DOHH2 (cell line): ENCODE results near the gene PLPPR3.

ENCODE experiments used
- H3F3A ChIP-seq: fragments of 200-600 bp; sonication (generic), shearing (Covaris generic); 2 replicates; pipeline ENCODE4 v1.6.0; 2016; ENCODE audit warnings: antibody characterized with exemption, mild to moderate bottlenecking; ENCODE audit not compliant: control insufficient read depth, insufficient read depth
- H3K27ac ChIP-seq: fragments of 200-600 bp; sonication (generic); 2 replicates; pipeline ENCODE4 v1.5.1; 2014; ENCODE audit warnings: low read depth, mild to moderate bottlenecking, low read length, moderate library complexity
- H3K27me3 ChIP-seq: fragments of 200-600 bp; sonication (generic); 2 replicates; pipeline ENCODE4 v1.6.1; 2014; ENCODE audit warnings: mild to moderate bottlenecking, low read length, mixed read lengths; ENCODE audit not compliant: control insufficient read depth
- H3K36me3 ChIP-seq: fragments of 200-600 bp; sonication (generic); 2 replicates; pipeline ENCODE4 v1.6.1; 2014; ENCODE audit warnings: mild to moderate bottlenecking, low read length, moderate library complexity, mixed read lengths; ENCODE audit not compliant: control insufficient read depth
- H3K4me1 ChIP-seq: fragments of 200-600 bp; sonication (generic); 2 replicates; pipeline ENCODE4 v1.6.1; 2014; ENCODE audit warnings: mild to moderate bottlenecking, low read length, mixed read lengths; ENCODE audit not compliant: control insufficient read depth
- H3K4me2 ChIP-seq: fragments of 200-600 bp; sonication (generic); 2 replicates; pipeline ENCODE4 v1.6.0; 2014; ENCODE audit warnings: mild to moderate bottlenecking, low read length, moderate library complexity
- H3K4me3 ChIP-seq: fragments of 200-600 bp; sonication (generic); 2 replicates; pipeline ENCODE4 v1.5.1; 2014; ENCODE audit warnings: mild to moderate bottlenecking, low read length, mixed read lengths
- H3K79me2 ChIP-seq: fragments of 200-600 bp; sonication (generic); 2 replicates; pipeline ENCODE4 v1.6.1; 2014; ENCODE audit warnings: mild to moderate bottlenecking, low read length, mixed read lengths; ENCODE audit not compliant: control insufficient read depth
- H3K9me2 ChIP-seq: fragments of 200-600 bp; sonication (generic); replicated peaks from 2 replicates; pipeline ENCODE4 v1.6.1; 2014; ENCODE audit warnings: mild to moderate bottlenecking, low read length, mixed read lengths; ENCODE audit not compliant: control insufficient read depth
- H3K9me3 ChIP-seq: fragments of 200-600 bp; sonication (generic); 2 replicates; pipeline ENCODE4 v1.6.1; 2014; ENCODE audit warnings: antibody characterized with exemption, low read length, mixed read lengths; ENCODE audit not compliant: control insufficient read depth, insufficient read depth
- H4K20me1 ChIP-seq: fragments of 200-600 bp; sonication (generic); 2 replicates; pipeline ENCODE4 v1.6.0; 2014; ENCODE audit warnings: low read depth, mild to moderate bottlenecking, antibody characterized with exemption, low read length, moderate library complexity; ENCODE audit not compliant: control insufficient read depth, insufficient read depth
- CTCF ChIP-seq: fragments of 200-600 bp; sonication (generic); IDR thresholded peaks from one replicate; pipeline ENCODE4 v1.5.1; 2014; ENCODE audit warnings: antibody characterized with exemption, mild to moderate bottlenecking, low read depth, low read length; ENCODE audit not compliant: poor library complexity, severe bottlenecking
- EZH2phosphoT487 ChIP-seq: fragments of 200-600 bp; sonication (generic); IDR thresholded peaks from 2 replicates; pipeline ENCODE4 v1.6.1; 2017; ENCODE audit warnings: borderline replicate concordance, mild to moderate bottlenecking, antibody characterized with exemption, low read length, moderate library complexity, mixed read lengths

Gene PLPPR3

GRCh38 chr19:827710-828321, 6.1 kb upstream of the PLPPR3 start, which contains the start of gene AZU1:
TSS of gene AZU1 (plus strand) at chr19:827837. CDS start at chr19:827847, 10 bp downstream.
- Histone ChIP-seq H4K20me1 (no peaks in the 10 kb centered on the region), H3K9me3 (no peaks in the 10 kb centered on the region), H3K27me3 (no peaks in the 10 kb centered on the region), H3K27ac (no peak within 1 kb of the TSS), H3K79me2 (no peaks in the 10 kb centered on the region), H3K4me1 (no peaks in the 10 kb centered on the region), H3K4me2 (no peak within 1 kb of the TSS), H3K4me3 (no peak within 1 kb of the TSS), H3F3A (no peaks in the 10 kb centered on the region), H3K9me2 (no peaks in the 10 kb centered on the region), H3K36me3 (no peaks in the 10 kb centered on the region)
- TF ChIP-seq EZH2phosphoT487 (no peak), CTCF (no peak)

GRCh38 chr19:827314-827709, 5.6 kb upstream of the PLPPR3 start:
- no peaks in the 10 kb centered on the region for H3K9me2 ChIP-seq
- H3K79me2 ChIP-seq: no peaks in the 10 kb centered on the region
- H3K4me1 ChIP-seq: no peaks in the 10 kb centered on the region
- TF ChIP-seq EZH2phosphoT487 (no peak), CTCF (no peak)
- no peaks in the 10 kb centered on the region for H4K20me1 ChIP-seq
- H3K4me3 ChIP-seq: no peak overlapping the region
- no peaks in the 10 kb centered on the region for H3K27me3 ChIP-seq
- no peaks in the 10 kb centered on the region for H3K36me3 ChIP-seq
- no peak overlapping the region for H3K4me2 ChIP-seq
- no peaks in the 10 kb centered on the region for H3K9me3 ChIP-seq
- H3F3A ChIP-seq: no peaks in the 10 kb centered on the region
- no peak overlapping the region for H3K27ac ChIP-seq

- no peaks in the 10 kb centered on the region for H3F3A ChIP-seq
- H3K27me3 ChIP-seq: no peaks in the 10 kb centered on the region
- no peak overlapping the region for H3K4me3 ChIP-seq
- H3K79me2 ChIP-seq: no peaks in the 10 kb centered on the region
- H3K4me2 ChIP-seq: no peak overlapping the region
- no peaks in the 10 kb centered on the region for H3K36me3 ChIP-seq
- no peaks in the 10 kb centered on the region for H3K9me3 ChIP-seq
- H3K27ac ChIP-seq: no peak overlapping the region
- H3K9me2 ChIP-seq: no peaks in the 10 kb centered on the region
- H4K20me1 ChIP-seq: no peaks in the 10 kb centered on the region
- H3K4me1 ChIP-seq: no peaks in the 10 kb centered on the region
- no peak for TF ChIP-seq EZH2phosphoT487
- no peak for TF ChIP-seq CTCF
Observed at GRCh38 chr19:825897-826644, 4.3 kb upstream of the PLPPR3 start.
